Stimulated activated CD4-positive, alpha-beta T cell treated with anti-CD3 and anti-CD28 coated beads, Interleukin-1b, Interleukin-23, amount 100 ng/mL, for 4 hours (primary cell): ENCODE data around the gene NUP155.
"Not testable (repeated sequence)": the region's sequence is repeated elsewhere in the genome, so short reads cannot be mapped to it uniquely, and the experiment has no call there.

Experiments
- DNase-seq, 2 donors: peaks; one replicate each; pipeline ENCODE4 v3.0.0-alpha.2; 2020; ENCODE audit warnings: low read depth in 2 of 2

Gene NUP155

DNA sequence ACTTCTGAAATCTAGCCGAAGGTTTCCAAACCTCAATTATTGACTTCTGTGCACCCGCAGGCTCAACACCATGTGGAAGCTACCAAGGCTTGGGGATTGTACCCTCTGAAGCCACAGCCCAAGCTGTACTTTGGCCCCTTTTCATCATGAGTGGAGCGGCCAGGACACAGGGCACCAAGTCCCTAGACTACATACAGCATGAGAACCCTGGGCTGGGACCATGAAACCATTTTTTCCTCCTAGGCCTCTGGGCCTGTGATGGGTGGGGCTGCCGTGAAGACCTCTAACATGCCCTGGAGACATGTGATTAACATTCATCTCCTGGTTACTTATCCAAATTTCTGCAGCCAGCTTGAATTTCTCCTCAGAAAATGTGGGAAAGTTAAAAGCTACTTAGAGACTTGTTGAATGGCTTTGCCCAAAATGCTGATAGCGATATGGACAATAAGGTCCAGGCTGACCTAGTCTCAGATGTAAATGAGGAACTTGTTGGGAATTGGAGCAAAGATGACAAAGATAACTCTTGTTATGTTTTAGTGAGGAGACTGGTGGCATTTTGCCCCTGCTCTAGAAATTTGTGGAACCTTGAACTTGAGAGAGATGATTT, 87.6 kb downstream of the NUP155 start:
- DNase-seq, result no peak

GRCh38 chr5:37275511-37275910, 95.4 kb downstream of the NUP155 start:
- DNase-seq, result no peak

DNA sequence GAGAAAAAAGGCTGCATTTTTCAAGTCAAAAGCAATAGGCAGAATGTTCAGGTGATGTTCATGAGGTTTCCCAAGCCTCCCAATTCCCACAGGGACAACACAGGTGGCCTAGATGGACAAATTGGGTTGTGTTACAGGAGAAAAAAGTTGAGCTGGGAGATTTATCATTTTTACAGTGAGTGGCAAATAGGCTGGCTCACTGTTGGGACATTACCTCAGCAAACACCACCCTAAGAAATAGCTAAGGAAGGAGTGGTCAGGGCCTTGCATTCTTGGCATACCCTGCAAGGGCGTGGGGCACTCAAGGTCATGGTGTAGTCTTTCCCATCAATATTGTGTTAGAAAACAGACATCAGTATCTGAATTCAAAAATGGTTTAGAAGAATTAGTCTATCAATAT, 98.4 kb downstream of the NUP155 start:
- no peak for DNase-seq

- not testable (repeated sequence) for DNase-seq
Measured at GRCh38 chr5:37268100-37268499, 102.8 kb downstream of the NUP155 start.

DNA sequence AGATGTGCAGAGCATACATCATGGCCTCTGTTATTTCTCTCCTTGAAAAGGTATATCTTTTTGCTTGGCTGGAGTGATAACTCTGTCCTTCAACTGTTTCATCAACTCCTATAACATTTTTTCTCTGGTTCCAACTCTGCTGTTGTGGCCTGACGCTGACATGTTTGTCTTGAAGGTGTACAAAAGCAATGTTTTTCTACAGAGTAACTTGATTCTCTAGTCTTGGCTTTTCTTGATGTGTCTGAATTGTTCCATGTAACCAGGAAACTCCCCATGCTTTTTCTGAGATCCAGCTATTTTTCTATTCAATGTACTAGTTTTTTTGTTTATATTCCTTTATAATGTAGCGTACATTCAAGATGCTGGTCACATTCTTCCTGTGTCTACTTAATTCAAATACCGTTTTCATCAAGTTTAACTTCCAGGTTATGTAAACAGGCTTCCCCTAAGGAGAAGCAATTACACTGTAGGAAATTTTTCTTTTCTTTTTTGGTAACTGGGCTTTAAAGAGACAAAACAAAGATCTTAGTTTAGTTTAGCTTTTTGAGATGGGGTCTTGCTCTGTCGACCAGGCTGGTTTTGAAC, 115.0 kb downstream of the NUP155 start:
- DNase-seq, result no peak

- DNase-seq, result no peak
Measured at GRCh38 chr5:37254581-37254980, 116.3 kb downstream of the NUP155 start.

- no peak for DNase-seq
Measured at GRCh38 chr5:37251665-37252064, 119.2 kb downstream of the NUP155 start.

DNA sequence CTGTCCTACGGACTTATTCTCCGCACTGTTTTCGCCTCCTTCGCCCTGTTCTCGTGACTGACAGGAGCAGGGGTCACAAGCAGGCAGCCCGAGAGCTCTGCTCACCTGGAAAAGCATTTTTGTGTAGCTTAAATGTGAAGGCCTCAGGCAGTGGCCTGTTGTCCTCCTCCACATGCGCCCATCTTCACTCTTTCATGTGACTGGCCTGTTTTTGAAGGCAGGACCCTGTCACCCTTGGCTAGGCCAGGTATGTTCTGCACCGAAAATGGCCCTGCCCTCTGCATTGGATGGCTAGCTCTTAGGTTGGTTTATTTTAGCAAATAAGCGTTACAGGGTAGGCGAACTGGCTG, 121.1 kb downstream of the NUP155 start:
- no peak for DNase-seq

DNA sequence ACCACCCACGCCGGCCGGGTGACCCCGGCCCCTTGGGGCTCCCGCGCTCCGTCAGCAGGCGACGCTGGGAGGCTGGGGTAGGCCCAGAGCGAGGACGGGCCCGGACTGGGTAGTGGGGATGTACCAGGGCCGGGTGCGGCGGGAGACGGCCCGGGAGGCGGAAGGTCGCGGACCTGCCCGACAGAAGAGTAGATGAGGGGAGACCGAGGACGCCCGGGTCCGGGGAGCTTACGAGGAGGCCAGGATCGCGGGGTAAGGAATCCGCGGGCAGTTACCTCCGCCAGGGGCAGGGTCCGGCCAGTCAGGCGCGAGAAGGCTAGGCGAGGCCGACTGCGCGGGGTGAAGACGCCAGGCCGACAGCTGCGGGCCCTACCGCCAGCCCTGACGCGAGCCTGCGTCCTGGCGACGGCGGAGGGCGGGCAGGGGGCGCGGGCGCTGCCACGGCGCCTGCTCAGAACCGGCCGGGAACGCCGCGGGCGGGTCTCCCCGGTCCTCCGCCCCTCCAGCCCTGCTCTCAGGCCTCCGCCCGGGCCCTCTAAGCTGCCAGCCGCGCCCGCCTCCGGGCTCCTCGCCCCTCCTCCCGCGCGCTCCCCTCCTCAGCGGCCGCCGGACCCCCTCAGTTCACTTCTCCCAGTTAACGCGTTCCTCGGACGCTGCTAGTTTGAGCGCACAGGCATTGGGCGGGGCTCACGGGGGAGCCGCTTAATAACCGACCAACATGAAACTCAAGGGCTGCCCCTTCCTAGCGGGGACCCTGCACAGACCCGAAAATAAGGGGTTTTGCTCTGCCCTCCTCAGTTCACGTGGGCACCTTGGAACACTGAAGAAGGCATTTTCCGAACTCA, 121.7 kb downstream of the NUP155 start, which contains the start of gene CPLANE1:
TSS of gene CPLANE1 (minus strand) at position 407 of the 845 bp plus-strand sequence. CDS start 1,678 bp downstream, outside the sequence.
- DNase-seq, result peak; percentile 13 to 55

DNA sequence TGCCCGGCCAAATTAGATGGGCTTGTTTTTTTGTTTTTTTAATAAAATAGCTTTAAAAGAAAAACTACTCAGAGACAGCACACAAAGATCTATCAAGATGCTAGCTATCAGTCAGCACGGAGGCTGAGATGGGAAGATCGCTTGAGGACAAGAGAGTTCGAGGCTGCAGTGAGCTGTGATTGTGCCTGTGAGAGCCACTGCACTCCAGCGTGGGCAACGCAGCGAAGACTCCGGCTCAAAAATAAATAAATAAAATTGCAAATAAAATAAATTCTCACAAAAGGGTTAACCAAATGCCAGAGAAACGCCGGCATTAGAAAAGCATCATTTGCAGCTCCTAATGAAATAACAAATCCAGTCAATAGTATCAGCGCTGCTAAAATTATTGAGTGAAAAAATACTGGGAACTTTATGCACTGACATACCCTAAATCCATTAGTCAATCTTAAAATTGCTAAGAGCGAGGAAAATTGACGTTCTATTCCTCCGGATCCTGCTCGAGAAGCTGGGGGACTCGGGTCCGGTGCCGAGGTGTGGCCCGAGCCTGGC, 122.4 kb downstream of the NUP155 start:
- no peak for DNase-seq

DNA sequence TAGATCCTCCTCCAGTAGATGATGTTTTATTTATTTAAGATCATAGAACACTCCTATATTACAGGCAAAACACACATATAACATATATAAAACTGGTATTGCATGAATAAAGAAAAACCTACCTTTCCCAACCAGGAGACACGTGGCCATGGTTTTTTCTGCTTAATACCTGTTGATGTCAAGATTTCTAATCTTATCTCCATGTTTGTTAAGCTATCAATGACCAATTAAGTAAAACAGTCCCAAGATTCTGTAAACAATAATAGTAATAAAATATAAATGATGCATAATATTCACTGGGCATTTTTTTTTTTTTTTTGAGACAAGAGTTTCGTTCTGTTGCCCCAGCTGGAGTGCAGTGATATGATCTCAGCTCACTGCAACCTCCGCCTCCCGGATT, 123.4 kb downstream of the NUP155 start:
- no peak for DNase-seq

GRCh38 chr5:37247036-37247435, 123.9 kb downstream of the NUP155 start:
- no peak for DNase-seq
